Uterus (tissue), 2 donors: Measurements from ENCODE around the gene AMELX.

ENCODE experiments used
- POLR2A ChIP-seq, 2 donors: fragments of 450-650 bp; IDR thresholded peaks; one replicate each; pipeline ENCODE4 v1.6.1; 2016; ENCODE audit warnings: antibody characterized with exemption in 2 of 2, mild to moderate bottlenecking in 1 of 2, moderate library complexity in 1 of 2
- TF ChIP-seq, protein P1 (sequence below), 4 experiments: fragments of 200-600 bp in 2 of 4; fragments of 450-650 bp in 2 of 4; sonication (generic) in 2 of 4; IDR thresholded peaks; one replicate each; pipeline ENCODE4 v1.5.1; 2016 to 2019; ENCODE audit warnings: antibody characterized with exemption in 4 of 4, mild to moderate bottlenecking in 2 of 4, moderate library complexity in 1 of 4

DNA sequence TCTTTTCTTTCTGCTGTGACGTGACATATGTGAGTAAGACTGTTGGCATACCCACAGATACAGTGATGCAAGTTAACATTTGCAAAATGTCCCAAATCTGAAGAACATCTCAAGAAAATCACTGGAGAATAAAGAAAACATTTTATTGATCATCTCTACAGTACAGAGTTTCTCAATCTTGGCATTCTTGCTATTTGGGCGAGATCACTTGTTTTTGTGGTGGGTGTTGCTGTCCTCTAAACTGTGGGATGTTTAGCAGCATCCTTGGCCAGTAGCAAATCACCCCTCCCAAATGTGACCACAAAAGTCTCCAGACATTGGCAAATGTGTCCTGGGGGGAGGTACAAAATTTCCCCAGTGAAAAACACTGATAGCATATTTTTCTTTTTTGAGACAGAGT is 28.8 kb downstream of the AMELX start:
- TF ChIP-seq, protein P1, sequence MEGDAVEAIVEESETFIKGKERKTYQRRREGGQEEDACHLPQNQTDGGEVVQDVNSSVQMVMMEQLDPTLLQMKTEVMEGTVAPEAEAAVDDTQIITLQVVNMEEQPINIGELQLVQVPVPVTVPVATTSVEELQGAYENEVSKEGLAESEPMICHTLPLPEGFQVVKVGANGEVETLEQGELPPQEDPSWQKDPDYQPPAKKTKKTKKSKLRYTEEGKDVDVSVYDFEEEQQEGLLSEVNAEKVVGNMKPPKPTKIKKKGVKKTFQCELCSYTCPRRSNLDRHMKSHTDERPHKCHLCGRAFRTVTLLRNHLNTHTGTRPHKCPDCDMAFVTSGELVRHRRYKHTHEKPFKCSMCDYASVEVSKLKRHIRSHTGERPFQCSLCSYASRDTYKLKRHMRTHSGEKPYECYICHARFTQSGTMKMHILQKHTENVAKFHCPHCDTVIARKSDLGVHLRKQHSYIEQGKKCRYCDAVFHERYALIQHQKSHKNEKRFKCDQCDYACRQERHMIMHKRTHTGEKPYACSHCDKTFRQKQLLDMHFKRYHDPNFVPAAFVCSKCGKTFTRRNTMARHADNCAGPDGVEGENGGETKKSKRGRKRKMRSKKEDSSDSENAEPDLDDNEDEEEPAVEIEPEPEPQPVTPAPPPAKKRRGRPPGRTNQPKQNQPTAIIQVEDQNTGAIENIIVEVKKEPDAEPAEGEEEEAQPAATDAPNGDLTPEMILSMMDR (IDR thresholded peaks at IDR 0.05): no peak
- no peak for TF ChIP-seq POLR2A (IDR thresholded peaks at IDR 0.05)
